H1 (cell line): ENCODE data around the gene RAB3GAP1. TPM values are rescaled to one million over a fixed set of nuclear protein-coding genes. Genes with fewer than 3 reads are reported as not detected.

Source experiments
- ASH2L ChIP-seq: fragments of 200-600, 300-600 bp; sonication (generic); IDR thresholded peaks from one replicate; pipeline ENCODE4 v1.7.1; 2017; ENCODE audit warnings: low read length
- CEBPB ChIP-seq: IDR thresholded peaks from 2 replicates; pipeline ENCODE4 v1.6.1; 2012; ENCODE audit warnings: low read depth, low read length
- EP300 ChIP-seq, 2 experiments: IDR thresholded peaks; 1 replicate in 1 of 2; 2 replicates in 1 of 2; pipeline ENCODE4 v1.6.1; 2011 to 2012; ENCODE audit warnings: low read depth in 2 of 2, low read length in 2 of 2, mild to moderate bottlenecking in 2 of 2, borderline replicate concordance in 1 of 2, inconsistent platforms in 1 of 2, moderate library complexity in 1 of 2
- KDM4A ChIP-seq: IDR thresholded peaks from one replicate; pipeline ENCODE4 v1.7.1; 2012; ENCODE audit warnings: low read depth, mild to moderate bottlenecking, moderate library complexity, low read length, inconsistent platforms; ENCODE audit not compliant: severe bottlenecking
- POLR2AphosphoS5 ChIP-seq: IDR thresholded peaks from 2 replicates; pipeline ENCODE4 v1.6.1; 2011; ENCODE audit warnings: low read depth, low read length
- TCF12 ChIP-seq: IDR thresholded peaks from 2 replicates; pipeline ENCODE4 v1.6.1; 2011; ENCODE audit warnings: low read depth, mild to moderate bottlenecking, low read length
- polyA plus RNA-seq, 7 experiments: library from polyadenylated mRNA; depleted of rRNA in 3 of 7; stranded (reverse) in 5 of 7; unstranded in 2 of 7; fragments of >200 nt in 5 of 7; fragments of 200-250 nt in 2 of 7; gene quantifications; 1 replicate in 5 of 7; 2 replicates in 1 of 7; 4 replicates in 1 of 7; pipeline versions ENCODE4 v1.2.1 to v1.2.3, GENCODE V29; 2011 to 2013; ENCODE audit warnings: missing spikeins in 2 of 7, mixed read lengths in 2 of 7
- total RNA-seq: library from RNA; stranded (reverse); fragmentation: NEBNext Ultra II Directional; extraction: Animal tissue kit (Norgen Biotek cat#: 25700); gene quantifications from 2 replicates; pipeline ENCODE4 v1.2.1, GENCODE V29; 2021

RAB3GAP1 gene
- total and polyA plus RNA-seq, 2 of the 8 experiments (the other 6 are each of a cell fraction or from before 2014, with no cell fraction given) = 9.8 to 28.6 TPM

GRCh38 chr2:135182190-135182589 lies 130.1 kb downstream of the RAB3GAP1 start (continued):
- no peak for TF ChIP-seq TCF12
- no peak for TF ChIP-seq EP300 (IDR thresholded peaks at IDR 0.05; ENCODE audit: borderline replicate concordance in 1 of 2, low read depth in 2 of 2, low read length in 2 of 2)
- TF ChIP-seq POLR2AphosphoS5 = no peak
- no peak for TF ChIP-seq ASH2L
- TF ChIP-seq CEBPB = no peak
- no peak for TF ChIP-seq KDM4A
- TF ChIP-seq, all 59 proteins: peak for 0
